GM23248 (cell line): ENCODE results near the gene CTIF.

ENCODE experiments used
- EZH2 ChIP-seq: fragments of 200-600 bp; sonication (generic); IDR thresholded peaks from 2 replicates; pipeline ENCODE4 v1.6.1; 2018; ENCODE audit warnings: antibody characterized with exemption, mild to moderate bottlenecking; ENCODE audit not compliant: insufficient read depth, poor library complexity, severe bottlenecking
- EZH2phosphoT487 ChIP-seq: fragments of 200-600 bp; sonication (generic); IDR thresholded peaks from 2 replicates; pipeline ENCODE4 v1.6.1; 2018; ENCODE audit warnings: antibody characterized with exemption, moderate library complexity, mild to moderate bottlenecking, low read depth; ENCODE audit not compliant: insufficient read depth

GRCh38 chr18:48535956-48536355 lies 2.9 kb upstream of the CTIF start:
- TF ChIP-seq EZH2phosphoT487 (no peak), EZH2 (no peak)
